Measurements from ENCODE around the gene DCN.
A peak's percentile ranks its signal among the peaks of the same experiment; 100 is the strongest.

DCN gene

DNA sequence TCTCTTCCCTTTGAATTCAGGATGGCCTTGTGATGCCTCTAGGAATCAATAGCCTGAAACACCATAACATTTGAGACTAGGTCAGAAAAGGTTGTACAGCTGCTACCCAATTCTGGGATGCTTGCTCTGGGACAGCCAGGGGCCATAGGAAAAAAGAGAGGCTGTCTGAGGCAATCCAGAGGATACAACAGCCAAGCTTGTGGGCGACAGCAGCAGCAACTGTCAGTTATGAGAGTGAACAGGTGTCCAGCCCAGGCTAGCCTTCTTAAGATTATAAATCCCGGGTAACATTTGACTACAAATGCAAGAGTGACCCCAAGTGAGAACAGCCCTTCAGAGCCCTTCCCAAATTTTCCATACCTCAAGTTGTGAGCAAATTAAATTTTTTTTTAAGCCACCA lies 11.1 kb downstream of the DCN start:
- Histone ChIP-seq H3K27ac (replicated peaks; ENCODE audit: low read length) (no peak overlapping the region), H2BK120ac (ENCODE audit: low read depth, low read length) (no peak overlapping the region), H3K9me3 (replicated peaks in 1 of 2; ENCODE audit: control insufficient read depth in 2 of 2, insufficient read depth in 1 of 2, low read depth in 1 of 2, low read length in 2 of 2) (no peaks in the 10 kb centered on the region), H2BK12ac (ENCODE audit: low read length) (no peak overlapping the region), H3K23ac (ENCODE audit: low read depth, low read length, poor library complexity) (no peak overlapping the region), H2BK15ac (ENCODE audit: low read length) (no peak overlapping the region), H3K4me2 (ENCODE audit: insufficient read depth, low read length, poor library complexity, severe bottlenecking) (no peak overlapping the region), H3K4me1 (ENCODE audit: control insufficient read depth in 2 of 2, insufficient read depth in 1 of 2, low read depth in 1 of 2, low read length in 2 of 2) (peaks cover 0 to 3% of the 10 kb centered on the region in 2 donors), H4K91ac (ENCODE audit: low read depth, low read length, poor library complexity) (no peak overlapping the region), H3K4me3 (ENCODE audit: low read length in 2 of 2) (no peak overlapping the region), H2AK5ac (ENCODE audit: low read depth, low read length) (no peak overlapping the region), H3K9ac (ENCODE audit: low read depth, low read length, poor library complexity) (no peak overlapping the region), H3K79me1 (ENCODE audit: low read depth, low read length) (no peaks in the 10 kb centered on the region), H2AFZ (ENCODE audit: low read length) (no peak overlapping the region), H3K4ac (ENCODE audit: low read length) (no peak overlapping the region), H2BK5ac (ENCODE audit: low read length) (no peak overlapping the region), H3K18ac (ENCODE audit: low read length) (no peak overlapping the region), H3K27me3 (ENCODE audit: control insufficient read depth in 3 of 3, insufficient read depth in 3 of 3, low read depth in 1 of 3, low read length in 3 of 3) (no peaks in the 10 kb centered on the region), H3K14ac (ENCODE audit: low read length) (no peak overlapping the region), H4K8ac (ENCODE audit: low read depth, low read length) (no peak overlapping the region), H3K36me3 (replicated peaks in 1 of 2; ENCODE audit: control insufficient read depth in 2 of 2, insufficient read depth in 2 of 2, low read length in 2 of 2) (no peaks in the 10 kb centered on the region)
- no CpG with 5 or more reads among the region's 2 CpGs for WGBS, 2 donors (ENCODE audit: extremely low coverage in 2 of 2, insufficient read length in 2 of 2, insufficient replicate concordance in 1 of 2)
- no peak for DNase-seq (ENCODE audit: low spot score)

DNA sequence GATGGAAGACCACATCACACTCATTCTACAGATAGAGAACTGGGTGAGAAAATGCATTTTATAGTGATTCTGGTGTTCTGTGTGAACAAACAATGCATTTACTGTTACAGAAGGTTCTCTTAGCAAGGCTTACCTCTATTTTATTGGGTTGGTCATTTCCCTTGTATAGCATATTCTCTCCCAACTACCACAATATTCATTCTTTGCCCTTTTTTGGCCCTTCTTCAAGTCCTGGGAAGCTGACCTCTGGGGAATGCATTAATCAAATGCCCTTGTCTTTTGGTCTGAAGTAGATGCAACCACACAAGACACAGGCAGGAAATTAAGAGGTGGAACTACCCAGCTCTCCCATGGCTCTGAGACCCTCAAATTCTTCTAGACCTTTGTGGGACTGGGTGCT lies 19.5 kb downstream of the DCN start:
- H3K27ac ChIP-seq (replicated peaks; ENCODE audit: low read length): no peak overlapping the region
- no peak overlapping the region for H3K4me2 ChIP-seq (ENCODE audit: insufficient read depth, low read length, poor library complexity, severe bottlenecking)
- no peak overlapping the region for H2BK12ac ChIP-seq (ENCODE audit: low read length)
- H4K8ac ChIP-seq (ENCODE audit: low read depth, low read length): no peak overlapping the region
- H2BK5ac ChIP-seq (ENCODE audit: low read length): no peak overlapping the region
- no peaks in the 10 kb centered on the region for H3K9me3 ChIP-seq (replicated peaks in 1 of 2; ENCODE audit: control insufficient read depth in 2 of 2, insufficient read depth in 1 of 2, low read depth in 1 of 2, low read length in 2 of 2)
- no peak overlapping the region for H3K9ac ChIP-seq (ENCODE audit: low read depth, low read length, poor library complexity)
- no peak overlapping the region for H3K18ac ChIP-seq (ENCODE audit: low read length)
- no peak overlapping the region for H3K4me3 ChIP-seq (ENCODE audit: low read length in 2 of 2)
- no peaks in the 10 kb centered on the region for H3K27me3 ChIP-seq (ENCODE audit: control insufficient read depth in 3 of 3, insufficient read depth in 3 of 3, low read depth in 1 of 3, low read length in 3 of 3)
- H2BK15ac ChIP-seq (ENCODE audit: low read length): no peak overlapping the region
- no peak overlapping the region for H3K14ac ChIP-seq (ENCODE audit: low read length)
- no peak for DNase-seq (ENCODE audit: low spot score)
- no peak overlapping the region for H2AK5ac ChIP-seq (ENCODE audit: low read depth, low read length)
- no peak overlapping the region for H4K91ac ChIP-seq (ENCODE audit: low read depth, low read length, poor library complexity)
- H3K4ac ChIP-seq (ENCODE audit: low read length): no peak overlapping the region
- H2AFZ ChIP-seq (ENCODE audit: low read length): no peak overlapping the region
- no peaks in the 10 kb centered on the region for H3K36me3 ChIP-seq (replicated peaks in 1 of 2; ENCODE audit: control insufficient read depth in 2 of 2, insufficient read depth in 2 of 2, low read length in 2 of 2)
- no peaks in the 10 kb centered on the region for H3K79me1 ChIP-seq (ENCODE audit: low read depth, low read length)
- H2BK120ac ChIP-seq (ENCODE audit: low read depth, low read length): no peak overlapping the region
- H3K23ac ChIP-seq (ENCODE audit: low read depth, low read length, poor library complexity): no peak overlapping the region
- H3K4me1 ChIP-seq (ENCODE audit: control insufficient read depth in 2 of 2, insufficient read depth in 1 of 2, low read depth in 1 of 2, low read length in 2 of 2): no peaks in the 10 kb centered on the region

DNA sequence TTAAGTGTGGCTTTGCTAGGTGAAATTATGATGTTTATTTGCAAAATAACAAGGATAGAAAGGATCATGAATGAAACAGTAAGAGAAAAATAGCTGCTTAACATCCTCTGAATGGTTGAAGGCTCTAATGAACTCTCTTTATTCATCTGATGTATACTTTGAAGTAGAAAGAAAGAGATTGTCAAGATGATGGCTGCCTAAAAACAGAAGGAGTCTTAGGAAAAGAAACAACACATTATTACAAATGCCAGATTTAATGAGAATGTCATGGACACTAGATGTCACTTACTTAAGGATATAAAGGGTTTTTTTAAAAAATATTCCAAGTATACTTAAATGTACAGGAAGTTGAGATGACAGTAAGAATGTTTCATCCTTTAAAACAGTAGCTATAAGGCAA lies 21.6 kb downstream of the DCN start:
- no peaks in the 10 kb centered on the region for H3K79me1 ChIP-seq (ENCODE audit: low read depth, low read length)
- peak overlapping the region; percentile 15 for H2AFZ ChIP-seq (ENCODE audit: low read length)
- H3K4me2 ChIP-seq (ENCODE audit: insufficient read depth, low read length, poor library complexity, severe bottlenecking): no peak overlapping the region
- H3K36me3 ChIP-seq (replicated peaks in 1 of 2; ENCODE audit: control insufficient read depth in 2 of 2, insufficient read depth in 2 of 2, low read length in 2 of 2): no peaks in the 10 kb centered on the region
- H3K9me3 ChIP-seq (replicated peaks in 1 of 2; ENCODE audit: control insufficient read depth in 2 of 2, insufficient read depth in 1 of 2, low read depth in 1 of 2, low read length in 2 of 2): no peaks in the 10 kb centered on the region
- H3K4me1 ChIP-seq (ENCODE audit: control insufficient read depth in 2 of 2, insufficient read depth in 1 of 2, low read depth in 1 of 2, low read length in 2 of 2): no peaks in the 10 kb centered on the region
- no peak overlapping the region for H3K27ac ChIP-seq (replicated peaks; ENCODE audit: low read length)
- H2BK5ac ChIP-seq (ENCODE audit: low read length): no peak overlapping the region
- DNase-seq (ENCODE audit: low spot score): no peak
- H3K9ac ChIP-seq (ENCODE audit: low read depth, low read length, poor library complexity): no peak overlapping the region
- H2BK120ac ChIP-seq (ENCODE audit: low read depth, low read length): no peak overlapping the region
- H2BK15ac ChIP-seq (ENCODE audit: low read length): no peak overlapping the region
- no peak overlapping the region for H3K4ac ChIP-seq (ENCODE audit: low read length)
- H3K18ac ChIP-seq (ENCODE audit: low read length): no peak overlapping the region
- no peak overlapping the region for H2BK12ac ChIP-seq (ENCODE audit: low read length)
- H3K14ac ChIP-seq (ENCODE audit: low read length): no peak overlapping the region
- H3K4me3 ChIP-seq (ENCODE audit: low read length in 2 of 2): no peak overlapping the region
- H4K91ac ChIP-seq (ENCODE audit: low read depth, low read length, poor library complexity): no peak overlapping the region
- no peak overlapping the region for H2AK5ac ChIP-seq (ENCODE audit: low read depth, low read length)
- no peak overlapping the region for H3K23ac ChIP-seq (ENCODE audit: low read depth, low read length, poor library complexity)
- H3K27me3 ChIP-seq (ENCODE audit: control insufficient read depth in 3 of 3, insufficient read depth in 3 of 3, low read depth in 1 of 3, low read length in 3 of 3): no peaks in the 10 kb centered on the region
- H4K8ac ChIP-seq (ENCODE audit: low read depth, low read length): no peak overlapping the region

DNA sequence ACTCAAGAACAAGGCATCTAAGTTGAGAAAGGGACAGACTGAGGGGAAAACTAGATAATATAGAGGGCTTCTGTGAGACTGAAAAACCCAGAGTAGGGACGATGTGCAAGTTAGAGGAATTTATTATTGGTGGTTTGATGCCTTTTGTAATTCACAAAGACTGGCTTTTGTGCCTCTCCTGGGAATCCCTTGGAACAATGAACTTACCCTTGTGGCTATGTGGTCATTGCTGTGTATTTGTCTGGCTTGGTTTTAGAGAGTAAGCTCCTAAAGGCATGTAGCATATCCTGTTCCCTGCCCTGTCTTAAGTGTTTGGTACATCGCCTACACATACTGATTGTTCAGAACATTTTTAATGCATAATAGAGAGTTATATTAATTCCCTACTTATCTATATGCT lies 26.6 kb downstream of the DCN start:
- DNase-seq (ENCODE audit: low spot score): no peak
- Histone ChIP-seq H3K4me3 (ENCODE audit: low read length in 2 of 2) (no peak overlapping the region), H2BK120ac (ENCODE audit: low read depth, low read length) (no peak overlapping the region), H2BK12ac (ENCODE audit: low read length) (no peak overlapping the region), H3K9me3 (replicated peaks in 1 of 2; ENCODE audit: control insufficient read depth in 2 of 2, insufficient read depth in 1 of 2, low read depth in 1 of 2, low read length in 2 of 2) (no peaks in the 10 kb centered on the region), H3K79me1 (ENCODE audit: low read depth, low read length) (no peaks in the 10 kb centered on the region), H2AFZ (ENCODE audit: low read length) (peak overlapping the region; percentile 38), H3K4ac (ENCODE audit: low read length) (no peak overlapping the region), H3K27ac (replicated peaks; ENCODE audit: low read length) (no peak overlapping the region), H3K36me3 (replicated peaks in 1 of 2; ENCODE audit: control insufficient read depth in 2 of 2, insufficient read depth in 2 of 2, low read length in 2 of 2) (no peaks in the 10 kb centered on the region), H3K4me1 (ENCODE audit: control insufficient read depth in 2 of 2, insufficient read depth in 1 of 2, low read depth in 1 of 2, low read length in 2 of 2) (peaks cover 0 to 3% of the 10 kb centered on the region in 2 donors), H3K14ac (ENCODE audit: low read length) (no peak overlapping the region), H3K23ac (ENCODE audit: low read depth, low read length, poor library complexity) (no peak overlapping the region), H4K91ac (ENCODE audit: low read depth, low read length, poor library complexity) (no peak overlapping the region), H3K9ac (ENCODE audit: low read depth, low read length, poor library complexity) (no peak overlapping the region), H3K4me2 (ENCODE audit: insufficient read depth, low read length, poor library complexity, severe bottlenecking) (no peak overlapping the region), H2BK5ac (ENCODE audit: low read length) (no peak overlapping the region), H4K8ac (ENCODE audit: low read depth, low read length) (no peak overlapping the region), H2AK5ac (ENCODE audit: low read depth, low read length) (no peak overlapping the region), H2BK15ac (ENCODE audit: low read length) (no peak overlapping the region), H3K27me3 (ENCODE audit: control insufficient read depth in 3 of 3, insufficient read depth in 3 of 3, low read depth in 1 of 3, low read length in 3 of 3) (no peaks in the 10 kb centered on the region), H3K18ac (ENCODE audit: low read length) (no peak overlapping the region)
- WGBS, 2 donors (ENCODE audit: extremely low coverage in 2 of 2, insufficient read length in 2 of 2, insufficient replicate concordance in 1 of 2): no CpG with 5 or more reads among the region's 2 CpGs
